ENCODE results near the gene ERI3. TPM values are rescaled to one million over a fixed set of nuclear protein-coding genes. Genes with fewer than 3 reads are reported as not detected.

Gene ERI3
- total RNA-seq, 4 donors from 2014 or later, result 27.0 to 35.1 (median 31.8) TPM

DNA sequence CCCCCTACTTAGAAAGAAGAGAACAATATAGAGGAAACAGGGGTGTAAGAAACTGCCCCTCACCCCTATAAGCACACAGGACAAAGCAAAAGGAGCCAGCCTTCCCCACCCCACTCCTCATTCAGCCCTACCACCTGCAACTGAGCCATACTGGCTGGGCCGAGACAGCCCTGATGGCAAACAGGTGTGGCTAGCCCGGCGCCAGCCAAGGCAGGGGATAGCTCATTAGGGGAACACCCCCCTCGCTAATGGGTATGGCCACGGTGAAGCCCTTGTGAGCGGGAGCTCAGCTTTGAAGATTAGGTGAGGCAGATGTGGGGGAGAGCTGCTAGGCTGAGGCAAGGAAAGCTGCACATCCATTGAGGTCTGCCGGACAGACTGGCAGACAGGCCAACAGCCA lies 65.5 kb downstream of the ERI3 start:
- no peak overlapping the region for H3K27ac ChIP-seq
- DNase-seq, result no peak
- H3K27me3 ChIP-seq, result no peaks in the 10 kb centered on the region
- TF ChIP-seq, protein P1, sequence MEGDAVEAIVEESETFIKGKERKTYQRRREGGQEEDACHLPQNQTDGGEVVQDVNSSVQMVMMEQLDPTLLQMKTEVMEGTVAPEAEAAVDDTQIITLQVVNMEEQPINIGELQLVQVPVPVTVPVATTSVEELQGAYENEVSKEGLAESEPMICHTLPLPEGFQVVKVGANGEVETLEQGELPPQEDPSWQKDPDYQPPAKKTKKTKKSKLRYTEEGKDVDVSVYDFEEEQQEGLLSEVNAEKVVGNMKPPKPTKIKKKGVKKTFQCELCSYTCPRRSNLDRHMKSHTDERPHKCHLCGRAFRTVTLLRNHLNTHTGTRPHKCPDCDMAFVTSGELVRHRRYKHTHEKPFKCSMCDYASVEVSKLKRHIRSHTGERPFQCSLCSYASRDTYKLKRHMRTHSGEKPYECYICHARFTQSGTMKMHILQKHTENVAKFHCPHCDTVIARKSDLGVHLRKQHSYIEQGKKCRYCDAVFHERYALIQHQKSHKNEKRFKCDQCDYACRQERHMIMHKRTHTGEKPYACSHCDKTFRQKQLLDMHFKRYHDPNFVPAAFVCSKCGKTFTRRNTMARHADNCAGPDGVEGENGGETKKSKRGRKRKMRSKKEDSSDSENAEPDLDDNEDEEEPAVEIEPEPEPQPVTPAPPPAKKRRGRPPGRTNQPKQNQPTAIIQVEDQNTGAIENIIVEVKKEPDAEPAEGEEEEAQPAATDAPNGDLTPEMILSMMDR (IDR thresholded peaks at IDR 0.05), result no peak
- no peak for TF ChIP-seq POLR2A (IDR thresholded peaks at IDR 0.05)
- peaks cover 0 to 98% (median 0%) of the 10 kb centered on the region in 3 donors for H3K36me3 ChIP-seq
- peaks cover 4 to 11% (median 7%) of the 10 kb centered on the region in 3 donors for H3K4me1 ChIP-seq
- intact Hi-C loops (cut with DNase I), result no loop called here
- H3K9me3 ChIP-seq, result no peaks in the 10 kb centered on the region
- H3K4me3 ChIP-seq, result no peak overlapping the region
- WGBS, 2 donors, result 88 to 90% methylated on average over 5 to 7 of the region's 7 CpGs

DNA sequence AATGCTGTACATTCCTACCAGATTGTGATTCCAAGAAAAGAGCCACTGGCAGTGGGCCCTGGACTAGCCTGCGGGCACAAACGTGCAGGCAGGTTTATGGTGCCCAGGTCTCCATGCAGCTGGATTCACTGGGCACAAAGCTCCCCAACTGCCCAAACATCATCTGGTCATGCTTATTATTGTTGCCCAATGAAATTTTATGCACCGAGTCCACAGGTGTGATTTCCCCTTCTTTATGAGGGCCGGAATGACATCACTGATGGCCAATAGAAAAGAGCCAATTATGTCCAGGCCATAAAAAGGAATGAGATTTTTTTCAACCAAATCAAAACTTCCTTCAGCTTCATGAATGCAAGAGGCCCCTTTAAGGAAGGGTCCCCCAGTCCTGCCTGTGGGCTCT lies 66.2 kb downstream of the ERI3 start:
- Histone ChIP-seq H3K4me3 (no peak overlapping the region), H3K9me3 (no peaks in the 10 kb centered on the region), H3K4me1 (peaks cover 3 to 5% (median 3%) of the 10 kb centered on the region in 3 donors), H3K27ac (no peak overlapping the region), H3K27me3 (no peaks in the 10 kb centered on the region), H3K36me3 (peaks cover 0 to 99% (median 0%) of the 10 kb centered on the region in 3 donors)
- no peak for DNase-seq
- intact Hi-C loops (cut with DNase I), result no loop called here
- TF ChIP-seq, protein P1 (IDR thresholded peaks at IDR 0.05), result no peak
- TF ChIP-seq POLR2A (IDR thresholded peaks at IDR 0.05), result no peak
- WGBS, 2 donors, result 88 to 98% methylated on average over 4 of the region's 4 CpGs

DNA sequence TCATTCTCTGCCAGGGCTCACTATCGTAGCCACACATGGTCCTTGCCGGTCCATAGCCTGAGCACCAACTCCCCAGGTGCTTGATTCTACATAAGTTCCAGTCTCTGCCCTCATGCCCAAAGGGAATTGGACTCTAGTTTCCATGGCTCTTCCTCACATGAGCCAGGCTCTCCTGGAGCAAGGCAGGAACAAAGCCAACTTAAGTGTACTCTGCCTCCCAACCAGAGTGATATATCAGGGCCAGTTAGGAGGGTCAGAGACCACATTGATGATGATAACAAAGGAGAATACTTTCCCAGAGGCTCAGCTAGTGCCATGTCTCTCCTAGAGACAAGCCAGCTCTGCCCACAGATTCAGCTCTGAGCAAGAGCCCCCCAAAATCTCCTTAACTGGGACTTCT lies 70.9 kb downstream of the ERI3 start:
- peaks cover 0 to 84% (median 6%) of the 10 kb centered on the region in 3 donors for H3K36me3 ChIP-seq
- H3K27me3 ChIP-seq, result no peaks in the 10 kb centered on the region
- no peak overlapping the region for H3K4me3 ChIP-seq
- DNase-seq, result no peak
- 100% methylated on average over 1 to 2 of the region's 2 CpGs for WGBS, 2 donors
- no peak overlapping the region for H3K27ac ChIP-seq
- H3K9me3 ChIP-seq, result no peaks in the 10 kb centered on the region
- H3K4me1 ChIP-seq, result no peaks in the 10 kb centered on the region
- intact Hi-C loops (cut with DNase I), result no loop called here
- TF ChIP-seq, protein P1 (IDR thresholded peaks at IDR 0.05), result no peak
- no peak for TF ChIP-seq POLR2A (IDR thresholded peaks at IDR 0.05)

DNA sequence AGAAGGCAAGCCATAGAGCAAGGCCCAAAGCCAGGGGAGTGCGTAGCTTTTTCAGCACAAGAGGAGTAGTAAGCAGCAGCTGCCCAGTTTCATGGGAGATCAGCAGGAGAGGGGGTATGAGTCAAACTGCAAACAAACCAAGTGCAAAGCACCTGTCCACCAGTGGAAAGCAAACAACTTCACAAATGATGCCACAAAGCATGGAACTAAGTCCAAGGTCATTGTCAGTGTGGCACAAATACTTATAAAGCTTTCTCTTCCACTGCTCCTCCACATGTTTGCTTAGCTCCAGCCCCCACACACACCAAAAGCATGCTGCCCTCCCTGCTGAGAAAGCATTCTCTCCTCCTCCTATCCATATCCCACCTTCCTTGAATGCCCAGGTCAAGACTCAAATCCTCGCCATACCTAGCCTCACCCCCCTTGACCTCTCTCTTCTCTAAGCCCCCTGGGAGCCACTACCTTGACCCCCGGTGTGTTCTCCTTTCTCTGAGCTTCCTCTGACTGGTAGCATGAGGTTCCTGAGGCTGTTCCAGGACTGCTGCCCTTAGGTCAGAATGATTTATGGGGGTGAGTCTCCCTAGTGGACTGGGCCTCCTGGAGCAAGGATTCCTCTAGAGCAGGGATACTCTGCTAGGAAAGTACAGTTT lies 71.4 kb downstream of the ERI3 start:
- H3K27ac ChIP-seq, result no peak overlapping the region
- TF ChIP-seq POLR2A (IDR thresholded peaks at IDR 0.05), result no peak
- TF ChIP-seq, protein P1 (IDR thresholded peaks at IDR 0.05), result no peak
- intact Hi-C loops (cut with DNase I), result no loop called here
- WGBS, 2 donors, result 86 to 95% methylated on average over 3 of the region's 3 CpGs
- no peaks in the 10 kb centered on the region for H3K4me1 ChIP-seq
- no peak for DNase-seq
- H3K36me3 ChIP-seq, result peaks cover 0 to 79% (median 6%) of the 10 kb centered on the region in 3 donors
- H3K27me3 ChIP-seq, result no peaks in the 10 kb centered on the region
- no peaks in the 10 kb centered on the region for H3K9me3 ChIP-seq
- no peak overlapping the region for H3K4me3 ChIP-seq

DNA sequence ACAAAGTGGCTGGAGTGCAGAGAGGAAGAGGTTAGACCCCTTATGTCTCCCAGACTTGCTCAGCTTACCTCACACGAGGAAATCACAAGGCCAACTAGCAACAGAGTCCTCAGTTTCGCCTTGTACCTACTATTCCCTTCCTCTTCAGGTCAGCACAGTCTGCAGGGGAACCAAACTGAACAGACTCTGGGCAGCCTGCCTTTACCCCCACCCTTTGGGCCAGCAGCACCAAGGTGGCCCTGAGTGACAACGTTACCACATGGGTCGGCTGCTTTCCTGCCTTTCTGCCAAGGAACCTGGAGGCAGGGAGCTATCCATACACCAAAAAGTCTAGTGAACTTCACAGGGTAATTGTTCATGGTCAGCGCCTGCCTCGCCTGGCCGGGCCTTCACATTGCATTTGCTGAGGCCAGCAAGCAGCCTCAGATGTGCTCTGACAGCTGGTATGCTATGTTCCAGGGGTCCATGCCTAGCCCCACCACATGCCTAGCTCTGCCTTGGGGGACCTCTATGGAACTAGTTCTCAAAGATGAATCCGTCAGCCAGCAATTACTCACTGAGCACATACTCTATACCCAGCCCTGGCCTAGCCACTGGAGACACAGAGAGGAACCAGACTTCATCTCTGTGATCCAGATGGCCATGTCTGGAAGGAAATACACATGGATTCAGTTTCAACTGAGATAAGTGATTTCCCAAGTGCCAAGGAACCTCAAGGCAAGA lies 72.2 kb downstream of the ERI3 start:
- H3K4me3 ChIP-seq, result no peak overlapping the region
- DNase-seq, result no peak
- 90 to 91% methylated on average over 2 to 6 of the region's 8 CpGs for WGBS, 2 donors
- no peaks in the 10 kb centered on the region for H3K9me3 ChIP-seq
- no peak for TF ChIP-seq POLR2A (IDR thresholded peaks at IDR 0.05)
- TF ChIP-seq, protein P1 (IDR thresholded peaks at IDR 0.05), result no peak
- H3K27ac ChIP-seq, result no peak overlapping the region
- no peaks in the 10 kb centered on the region for H3K4me1 ChIP-seq
- peaks cover 0 to 71% (median 6%) of the 10 kb centered on the region in 3 donors for H3K36me3 ChIP-seq
- intact Hi-C loops (cut with DNase I), result no loop called here
- H3K27me3 ChIP-seq, result no peaks in the 10 kb centered on the region
